ENCODE results near the gene TEKTIP1. TPM values are rescaled to one million over a fixed set of nuclear protein-coding genes. Genes with fewer than 3 reads are reported as not detected.

TEKTIP1 gene
- total RNA-seq, 2 experiments from 2014 or later: 4.3 to 6.6 TPM

- CTCF ChIA-PET: no interaction called here
Observed at GRCh38 chr19:3530389-3530788, 8.6 kb upstream of the TEKTIP1 start.

GRCh38 chr19:3531716-3532115, 7.3 kb upstream of the TEKTIP1 start:
- DNase-seq: no peak
- no peak overlapping the region for H3K4me3 Mint-ChIP-seq
- no peaks in the 10 kb centered on the region for H3K9me3 Mint-ChIP-seq
- ChIA-PET POLR2A (no interaction called here), CTCF (no interaction called here)
- peaks cover 35% of the 10 kb centered on the region for H3K36me3 Mint-ChIP-seq (ENCODE audit: low read depth)
- no peaks in the 10 kb centered on the region for H3K27me3 Mint-ChIP-seq
- H3K4me1 Mint-ChIP-seq: no peaks in the 10 kb centered on the region
- no peak overlapping the region for H3K27ac Mint-ChIP-seq

More at GRCh38 chr19:3530389-3530788, 8.6 kb upstream of the TEKTIP1 start:
- Mint-ChIP-seq H3K27me3 (no peaks in the 10 kb centered on the region), H3K4me3 (no peak overlapping the region), H3K36me3 (ENCODE audit: low read depth) (peaks cover 34% of the 10 kb centered on the region), H3K9me3 (no peaks in the 10 kb centered on the region), H3K4me1 (no peaks in the 10 kb centered on the region), H3K27ac (no peak overlapping the region)
- DNase-seq: no peak
- POLR2A ChIA-PET: no interaction called here

- no peak for DNase-seq
- Mint-ChIP-seq H3K27me3 (no peaks in the 10 kb centered on the region), H3K4me3 (no peak overlapping the region), H3K4me1 (no peaks in the 10 kb centered on the region), H3K27ac (no peak overlapping the region), H3K36me3 (ENCODE audit: low read depth) (peaks cover 31% of the 10 kb centered on the region), H3K9me3 (no peaks in the 10 kb centered on the region)
- ChIA-PET CTCF (no interaction called here), POLR2A (interaction anchor here (0.6 kb wide), 1 partner anchor 37 kb away, joined by 3 read pairs; no protein-coding TSS in a partner anchor)
Observed at GRCh38 chr19:3532154-3532786, 6.7 kb upstream of the TEKTIP1 start.

GRCh38 chr19:3533033-3533432, 5.9 kb upstream of the TEKTIP1 start:
- Mint-ChIP-seq H3K4me3 (no peak overlapping the region), H3K27ac (no peak overlapping the region), H3K27me3 (no peaks in the 10 kb centered on the region), H3K9me3 (no peaks in the 10 kb centered on the region), H3K36me3 (ENCODE audit: low read depth) (peaks cover 35% of the 10 kb centered on the region), H3K4me1 (no peaks in the 10 kb centered on the region)
- ChIA-PET CTCF (no interaction called here), POLR2A (interaction anchor here (0.6 kb wide), 1 partner anchor 38 kb away, joined by 3 read pairs; no protein-coding TSS in a partner anchor)
- no peak for DNase-seq

GRCh38 chr19:3533563-3534216, 5.3 kb upstream of the TEKTIP1 start:
- no peak for DNase-seq
- CTCF ChIA-PET: no interaction called here
- POLR2A ChIA-PET: no interaction called here
- Mint-ChIP-seq H3K27ac (no peak overlapping the region), H3K36me3 (ENCODE audit: low read depth) (peaks cover 42% of the 10 kb centered on the region), H3K27me3 (no peaks in the 10 kb centered on the region), H3K9me3 (no peaks in the 10 kb centered on the region), H3K4me3 (no peak overlapping the region), H3K4me1 (no peaks in the 10 kb centered on the region)

GRCh38 chr19:3534375-3535234, 4.4 kb upstream of the TEKTIP1 start:
- POLR2A ChIA-PET: no interaction called here
- H3K4me1 Mint-ChIP-seq: no peaks in the 10 kb centered on the region
- no peaks in the 10 kb centered on the region for H3K27me3 Mint-ChIP-seq
- CTCF ChIA-PET: no interaction called here
- no peak overlapping the region for H3K27ac Mint-ChIP-seq
- no peak overlapping the region for H3K4me3 Mint-ChIP-seq
- DNase-seq: no peak
- peaks cover 3% of the 10 kb centered on the region for H3K9me3 Mint-ChIP-seq
- H3K36me3 Mint-ChIP-seq (ENCODE audit: low read depth): peaks cover 46% of the 10 kb centered on the region

GRCh38 chr19:3535235-3535535, 3.8 kb upstream of the TEKTIP1 start:
- ChIA-PET CTCF (no interaction called here), POLR2A (no interaction called here)
- Mint-ChIP-seq H3K4me1 (no peaks in the 10 kb centered on the region), H3K36me3 (ENCODE audit: low read depth) (peaks cover 50% of the 10 kb centered on the region), H3K9me3 (peaks cover 5% of the 10 kb centered on the region), H3K27ac (no peak overlapping the region), H3K4me3 (no peak overlapping the region), H3K27me3 (no peaks in the 10 kb centered on the region)
- DNase-seq: no peak

- Mint-ChIP-seq H3K27ac (no peak overlapping the region), H3K27me3 (no peaks in the 10 kb centered on the region), H3K4me3 (no peak overlapping the region), H3K36me3 (ENCODE audit: low read depth) (peaks cover 50% of the 10 kb centered on the region), H3K9me3 (peaks cover 5% of the 10 kb centered on the region), H3K4me1 (no peaks in the 10 kb centered on the region)
- DNase-seq: no peak
- POLR2A ChIA-PET: interaction anchor here (1.2 kb wide), 1 partner anchor 19 kb away, joined by 3 read pairs; no protein-coding TSS in a partner anchor
- CTCF ChIA-PET: no interaction called here
Observed at GRCh38 chr19:3535563-3535965, 3.4 kb upstream of the TEKTIP1 start.

- no peak overlapping the region for H3K27ac Mint-ChIP-seq
- no peaks in the 10 kb centered on the region for H3K27me3 Mint-ChIP-seq
- no peak for DNase-seq
- peaks cover 5% of the 10 kb centered on the region for H3K9me3 Mint-ChIP-seq
- no peaks in the 10 kb centered on the region for H3K4me1 Mint-ChIP-seq
- POLR2A ChIA-PET: interaction anchor here (1.2 kb wide), 1 partner anchor 19 kb away, joined by 3 read pairs; no protein-coding TSS in a partner anchor
- H3K4me3 Mint-ChIP-seq: no peak overlapping the region
- H3K36me3 Mint-ChIP-seq (ENCODE audit: low read depth): peaks cover 50% of the 10 kb centered on the region
- CTCF ChIA-PET: no interaction called here
Observed at GRCh38 chr19:3535981-3536380, 3.0 kb upstream of the TEKTIP1 start.

- DNase-seq: no peak
- Mint-ChIP-seq H3K4me1 (no peaks in the 10 kb centered on the region), H3K9me3 (peaks cover 5% of the 10 kb centered on the region), H3K36me3 (ENCODE audit: low read depth) (peaks cover 46% of the 10 kb centered on the region), H3K27me3 (no peaks in the 10 kb centered on the region), H3K4me3 (no peak overlapping the region), H3K27ac (no peak overlapping the region)
- ChIA-PET POLR2A (interaction anchor here (1.2 kb wide), 1 partner anchor 20 kb away, joined by 3 read pairs; no protein-coding TSS in a partner anchor), CTCF (no interaction called here)
Observed at GRCh38 chr19:3536429-3537100, 2.4 kb upstream of the TEKTIP1 start.

GRCh38 chr19:3537101-3537437, 1.9 kb upstream of the TEKTIP1 start:
- H3K36me3 Mint-ChIP-seq (ENCODE audit: low read depth): peaks cover 46% of the 10 kb centered on the region
- no peak overlapping the region for H3K27ac Mint-ChIP-seq
- no peaks in the 10 kb centered on the region for H3K4me1 Mint-ChIP-seq
- ChIA-PET CTCF (no interaction called here), POLR2A (no interaction called here)
- H3K9me3 Mint-ChIP-seq: peaks cover 5% of the 10 kb centered on the region
- no peak for DNase-seq
- no peak overlapping the region for H3K4me3 Mint-ChIP-seq
- H3K27me3 Mint-ChIP-seq: no peaks in the 10 kb centered on the region

GRCh38 chr19:3537438-3538240, 1.3 kb upstream of the TEKTIP1 start:
- no peak overlapping the region for H3K4me3 Mint-ChIP-seq
- ChIA-PET POLR2A (no interaction called here), CTCF (no interaction called here)
- no peaks in the 10 kb centered on the region for H3K4me1 Mint-ChIP-seq
- no peaks in the 10 kb centered on the region for H3K27me3 Mint-ChIP-seq
- H3K36me3 Mint-ChIP-seq (ENCODE audit: low read depth): peaks cover 43% of the 10 kb centered on the region
- no peak overlapping the region for H3K27ac Mint-ChIP-seq
- H3K9me3 Mint-ChIP-seq: peaks cover 5% of the 10 kb centered on the region
- no peak for DNase-seq

All from activated CD4-positive, alpha-beta memory T cell treated with anti-CD3 and anti-CD28 coated beads, Interleukin-2, amount 10 ng/mL, durations not matched to agents 7 days and 5 days (primary cell).